Ureter (tissue), 1 donor: ENCODE data around the gene NRP1. TPM values are rescaled to one million over a fixed set of nuclear protein-coding genes. Genes with fewer than 3 reads are reported as not detected.
"Not testable (repeated sequence)": the region's sequence is repeated elsewhere in the genome, so short reads cannot be mapped to it uniquely, and the experiment has no call there.

Experiments used
- DNase-seq: peaks from one replicate; pipeline ENCODE4 v3.0.0-alpha.2; 2020; ENCODE audit warnings: low spot score
- total RNA-seq: library from RNA; stranded (reverse); gene quantifications from one replicate; pipeline ENCODE4 v1.2.4, GENCODE V29; 2023
- donor health status: DM: yes; HTN: yes; CAD: no.

The NRP1 gene
- total RNA-seq, 1 donor from 2014 or later = 68.3 TPM

- no peak for DNase-seq
Measured at GRCh38 chr10:33151344-33151864, 183.1 kb downstream of the NRP1 start.

- no peak for DNase-seq
Measured at GRCh38 chr10:33150889-33151288, 183.6 kb downstream of the NRP1 start.

GRCh38 chr10:33150146-33150545, 184.3 kb downstream of the NRP1 start:
- DNase-seq = no peak

GRCh38 chr10:33147013-33147310, 187.5 kb downstream of the NRP1 start:
- no peak for DNase-seq

GRCh38 chr10:33146189-33147012, 188.1 kb downstream of the NRP1 start:
- no peak for DNase-seq

- DNase-seq = no peak
Measured at GRCh38 chr10:33145451-33146188, 188.8 kb downstream of the NRP1 start.

GRCh38 chr10:33143160-33143728, 191.2 kb downstream of the NRP1 start:
- no peak for DNase-seq

- DNase-seq = no peak
Measured at GRCh38 chr10:33142295-33142694, 192.2 kb downstream of the NRP1 start.

GRCh38 chr10:33141251-33141650, 193.2 kb downstream of the NRP1 start:
- no peak for DNase-seq

GRCh38 chr10:33139181-33139646, 195.3 kb downstream of the NRP1 start:
- DNase-seq = no peak

- not testable (repeated sequence) for DNase-seq
Measured at GRCh38 chr10:33138686-33139085, 195.8 kb downstream of the NRP1 start.

GRCh38 chr10:33137356-33138005, 197.0 kb downstream of the NRP1 start:
- no peak for DNase-seq

GRCh38 chr10:33136781-33137180, 197.7 kb downstream of the NRP1 start:
- DNase-seq = no peak

- no peak for DNase-seq
Measured at GRCh38 chr10:33136271-33136670, 198.2 kb downstream of the NRP1 start.

- DNase-seq = peak; percentile 66
Measured at GRCh38 chr10:33134011-33134751, 200.3 kb downstream of the NRP1 start.

- no peak for DNase-seq
Measured at GRCh38 chr10:33133557-33133956, 200.9 kb downstream of the NRP1 start.

GRCh38 chr10:33132626-33133025, 201.8 kb downstream of the NRP1 start:
- DNase-seq = no peak

GRCh38 chr10:33129996-33130386, 204.5 kb downstream of the NRP1 start:
- DNase-seq = no peak

GRCh38 chr10:33129141-33129995, 205.1 kb downstream of the NRP1 start:
- no peak for DNase-seq

GRCh38 chr10:33127622-33128021, 206.8 kb downstream of the NRP1 start:
- DNase-seq = no peak
